Neural progenitor cell (in vitro differentiated cells): ENCODE measurements around the gene CASK. TPM values are rescaled to one million over a fixed set of nuclear protein-coding genes. Genes with fewer than 3 reads are reported as not detected.

Experiments
- DNase-seq: peaks from one replicate; pipeline ENCODE4 v3.0.0-alpha.2; 2016; ENCODE audit warnings: low spot score
- H2AFZ ChIP-seq: fragments of 200-600 bp; sonication (generic); replicated peaks from 2 replicates; pipeline ENCODE4 v1.6.1; 2016; ENCODE audit warnings: antibody characterized with exemption
- H3F3A ChIP-seq: fragments of 200-600 bp; sonication (generic); 2 replicates; pipeline ENCODE4 v1.6.1; 2016; ENCODE audit warnings: antibody characterized with exemption, low read depth
- H3K27ac ChIP-seq: fragments of 200-600 bp; sonication (generic); 2 replicates; pipeline ENCODE4 v1.5.1; 2016; ENCODE audit warnings: mild to moderate bottlenecking
- H3K27me3 ChIP-seq: fragments of 200-600 bp; sonication (generic); 2 replicates; pipeline ENCODE4 v1.6.1; 2016; ENCODE audit warnings: mild to moderate bottlenecking, moderate library complexity
- H3K36me3 ChIP-seq: fragments of 200-600 bp; sonication (generic); 2 replicates; pipeline ENCODE4 v1.5.1; 2016
- H3K4me1 ChIP-seq: fragments of 200-600 bp; sonication (generic); 2 replicates; pipeline ENCODE4 v1.6.1; 2016; ENCODE audit warnings: mixed run types
- H3K4me2 ChIP-seq: fragments of 200-600 bp; sonication (generic); 2 replicates; pipeline ENCODE4 v1.6.1; 2016
- H3K4me3 ChIP-seq: fragments of 200-600 bp; sonication (generic); 2 replicates; pipeline ENCODE4 v1.5.1; 2016
- H3K79me2 ChIP-seq: fragments of 200-600 bp; sonication (generic); 2 replicates; pipeline ENCODE4 v1.6.1; 2016; ENCODE audit warnings: low read depth
- H3K9ac ChIP-seq: fragments of 200-600 bp; sonication (generic); 2 replicates; pipeline ENCODE4 v1.6.1; 2016
- H3K9me3 ChIP-seq: fragments of 200-600 bp; sonication (generic); 2 replicates; pipeline ENCODE4 v1.5.1; 2016; ENCODE audit warnings: low read depth
- H4K20me1 ChIP-seq: fragments of 200-600 bp; sonication (generic); 2 replicates; pipeline ENCODE4 v1.6.1; 2016; ENCODE audit warnings: low read depth
- H3K27ac Mint-ChIP-seq: 3 replicates; pipeline ENCODE4 v1.8.0; 2021; ENCODE audit warnings: mixed read lengths
- H3K27me3 Mint-ChIP-seq: 2 replicates; pipeline ENCODE4 v1.8.0; 2022; ENCODE audit warnings: low read depth, mild to moderate bottlenecking, inconsistent platforms, moderate library complexity, mixed read lengths; ENCODE audit not compliant: insufficient read depth
- H3K36me3 Mint-ChIP-seq: 3 replicates; pipeline ENCODE4 v1.8.0; 2021; ENCODE audit warnings: mixed read lengths
- H3K4me1 Mint-ChIP-seq: 3 replicates; pipeline ENCODE4 v1.8.0; 2021; ENCODE audit warnings: mixed read lengths
- H3K4me3 Mint-ChIP-seq: 3 replicates; pipeline ENCODE4 v1.8.0; 2021; ENCODE audit warnings: mild to moderate bottlenecking, moderate library complexity, mixed read lengths
- H3K9me3 Mint-ChIP-seq: 3 replicates; pipeline ENCODE4 v1.8.0; 2020; ENCODE audit warnings: mixed read lengths
- EZH2 ChIP-seq: fragments of 200-600 bp; sonication (generic); IDR thresholded peaks from 2 replicates; pipeline ENCODE4 v1.6.1; 2017; ENCODE audit warnings: antibody characterized with exemption, mild to moderate bottlenecking, moderate library complexity
- EZH2phosphoT487 ChIP-seq: fragments of 200-600 bp; sonication (generic); IDR thresholded peaks from 2 replicates; pipeline ENCODE4 v1.6.1; 2017; ENCODE audit warnings: antibody characterized with exemption
- total RNA-seq: library from RNA; depleted of rRNA; stranded (reverse); fragments of >200 nt; gene quantifications from 2 replicates; pipeline ENCODE4 v1.2.3, GENCODE V29; 2015; ENCODE audit warnings: low replicate concordance
- TF ChIP-seq, protein P1 (sequence below): fragments of 200-600 bp; sonication (generic); IDR thresholded peaks from 2 replicates; pipeline ENCODE4 v1.5.1; 2017; ENCODE audit warnings: antibody characterized with exemption, mild to moderate bottlenecking

The CASK gene
- total RNA-seq, 1 donor from 2014 or later: 85.4 TPM

GRCh38 chrX:41722816-41723618, 200.3 kb downstream of the CASK start:
- H3K36me3 Mint-ChIP-seq: peaks cover 7% of the 10 kb centered on the region
- H3K9me3 Mint-ChIP-seq: peaks cover 4% of the 10 kb centered on the region
- no peaks in the 10 kb centered on the region for H3K27me3 Mint-ChIP-seq

DNA sequence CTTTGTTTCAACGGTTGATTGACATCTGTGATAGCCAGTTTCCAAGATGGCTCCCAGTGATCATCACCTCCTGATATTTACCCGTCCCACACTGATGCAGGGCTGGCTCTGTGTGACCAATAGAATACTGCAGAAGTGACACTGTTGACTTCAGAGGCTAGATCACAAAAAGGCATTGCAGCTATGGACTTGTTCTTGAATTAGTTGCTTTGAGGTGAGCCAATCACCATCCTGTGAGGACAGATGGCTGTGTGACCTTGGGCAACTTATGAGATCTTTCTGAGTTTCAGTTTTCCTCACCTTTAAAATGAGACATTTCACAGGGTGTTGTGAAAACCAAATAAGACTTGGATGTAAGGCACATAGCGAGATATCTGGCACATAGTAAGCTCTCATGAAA, 201.1 kb downstream of the CASK start:
- Histone ChIP-seq H3K27ac (no peak overlapping the region), H3K79me2 (no peaks in the 10 kb centered on the region), H3K4me2 (no peak overlapping the region), H3K4me1 (peaks cover 28% of the 10 kb centered on the region), H2AFZ (no peak overlapping the region), H3F3A (peaks cover 21% of the 10 kb centered on the region), H4K20me1 (no peaks in the 10 kb centered on the region), H3K9me3 (no peaks in the 10 kb centered on the region), H3K36me3 (no peaks in the 10 kb centered on the region), H3K27me3 (no peaks in the 10 kb centered on the region), H3K9ac (no peak overlapping the region), H3K4me3 (no peak overlapping the region)
- DNase-seq: no peak
- Mint-ChIP-seq H3K36me3 (peaks cover 7% of the 10 kb centered on the region), H3K27ac (no peak overlapping the region), H3K27me3 (no peaks in the 10 kb centered on the region), H3K9me3 (peaks cover 8% of the 10 kb centered on the region), H3K4me3 (no peak overlapping the region), H3K4me1 (peaks cover 15% of the 10 kb centered on the region)
- no peak for TF ChIP-seq EZH2phosphoT487
- no peak for TF ChIP-seq EZH2
- TF ChIP-seq, protein P1, sequence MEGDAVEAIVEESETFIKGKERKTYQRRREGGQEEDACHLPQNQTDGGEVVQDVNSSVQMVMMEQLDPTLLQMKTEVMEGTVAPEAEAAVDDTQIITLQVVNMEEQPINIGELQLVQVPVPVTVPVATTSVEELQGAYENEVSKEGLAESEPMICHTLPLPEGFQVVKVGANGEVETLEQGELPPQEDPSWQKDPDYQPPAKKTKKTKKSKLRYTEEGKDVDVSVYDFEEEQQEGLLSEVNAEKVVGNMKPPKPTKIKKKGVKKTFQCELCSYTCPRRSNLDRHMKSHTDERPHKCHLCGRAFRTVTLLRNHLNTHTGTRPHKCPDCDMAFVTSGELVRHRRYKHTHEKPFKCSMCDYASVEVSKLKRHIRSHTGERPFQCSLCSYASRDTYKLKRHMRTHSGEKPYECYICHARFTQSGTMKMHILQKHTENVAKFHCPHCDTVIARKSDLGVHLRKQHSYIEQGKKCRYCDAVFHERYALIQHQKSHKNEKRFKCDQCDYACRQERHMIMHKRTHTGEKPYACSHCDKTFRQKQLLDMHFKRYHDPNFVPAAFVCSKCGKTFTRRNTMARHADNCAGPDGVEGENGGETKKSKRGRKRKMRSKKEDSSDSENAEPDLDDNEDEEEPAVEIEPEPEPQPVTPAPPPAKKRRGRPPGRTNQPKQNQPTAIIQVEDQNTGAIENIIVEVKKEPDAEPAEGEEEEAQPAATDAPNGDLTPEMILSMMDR: no peak

More at GRCh38 chrX:41722816-41723618, 200.3 kb downstream of the CASK start:
- H3K9me3 ChIP-seq: no peaks in the 10 kb centered on the region
- Mint-ChIP-seq H3K4me3 (no peak overlapping the region), H3K4me1 (peaks cover 15% of the 10 kb centered on the region), H3K27ac (no peak overlapping the region)
- H2AFZ ChIP-seq: no peak overlapping the region
- TF ChIP-seq EZH2phosphoT487 (no peak), EZH2 (no peak)
- H3K27me3 ChIP-seq: no peaks in the 10 kb centered on the region
- peaks cover 21% of the 10 kb centered on the region for H3K4me1 ChIP-seq
- no peaks in the 10 kb centered on the region for H3K79me2 ChIP-seq
- no peak overlapping the region for H3K27ac ChIP-seq
- no peak overlapping the region for H3K4me2 ChIP-seq
- DNase-seq: no peak
- H3F3A ChIP-seq: peaks cover 20% of the 10 kb centered on the region
- H3K4me3 ChIP-seq: no peak overlapping the region
- H4K20me1 ChIP-seq: no peaks in the 10 kb centered on the region
- no peaks in the 10 kb centered on the region for H3K36me3 ChIP-seq
- H3K9ac ChIP-seq: no peak overlapping the region

DNA sequence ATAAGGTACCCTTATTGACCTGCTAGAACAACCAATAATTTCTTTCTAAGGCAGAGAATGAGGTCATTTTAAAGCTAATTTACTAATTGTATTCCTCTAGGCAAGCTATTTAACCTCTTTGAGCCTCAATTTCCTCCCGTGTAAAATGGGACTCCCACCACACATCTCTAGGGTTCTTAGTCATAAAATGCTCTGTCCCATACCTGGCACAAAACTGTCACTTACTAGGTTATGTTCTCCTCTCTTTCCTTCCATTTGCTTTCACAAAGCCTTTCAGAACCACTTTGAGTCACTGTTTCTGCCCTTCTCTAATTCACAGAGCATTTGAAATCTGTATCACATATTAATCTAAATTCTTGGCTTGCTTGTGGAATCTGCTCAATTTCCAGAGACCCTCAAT, 201.8 kb downstream of the CASK start:
- no peak overlapping the region for H2AFZ ChIP-seq
- Mint-ChIP-seq H3K27ac (no peak overlapping the region), H3K4me1 (peaks cover 15% of the 10 kb centered on the region), H3K9me3 (peaks cover 9% of the 10 kb centered on the region), H3K27me3 (no peaks in the 10 kb centered on the region), H3K36me3 (peaks cover 7% of the 10 kb centered on the region), H3K4me3 (no peak overlapping the region)
- H3F3A ChIP-seq: peaks cover 21% of the 10 kb centered on the region
- no peak for TF ChIP-seq EZH2
- TF ChIP-seq, protein P1: no peak
- TF ChIP-seq EZH2phosphoT487: no peak
- no peaks in the 10 kb centered on the region for H3K27me3 ChIP-seq
- H3K9me3 ChIP-seq: no peaks in the 10 kb centered on the region
- H3K4me1 ChIP-seq: peaks cover 28% of the 10 kb centered on the region
- H3K27ac ChIP-seq: no peak overlapping the region
- H3K36me3 ChIP-seq: no peaks in the 10 kb centered on the region
- H4K20me1 ChIP-seq: no peaks in the 10 kb centered on the region
- H3K79me2 ChIP-seq: no peaks in the 10 kb centered on the region
- H3K9ac ChIP-seq: no peak overlapping the region
- no peak overlapping the region for H3K4me2 ChIP-seq
- no peak for DNase-seq
- H3K4me3 ChIP-seq: no peak overlapping the region
